IMR-90 (cell line): ENCODE results near the gene C12orf50. TPM values are rescaled to one million over a fixed set of nuclear protein-coding genes. Genes with fewer than 3 reads are reported as not detected.

Experiments used
- ATAC-seq: fragments of 200-7000 bp; cut with Tn5 transposase; 2 replicates; pipeline ENCODE4 v1.9.1; 2020; ENCODE audit warnings: low read depth, mild to moderate bottlenecking, moderate library complexity
- BruUV-seq: library from RNA; stranded (reverse); fragments of 400-500 nt; replicated peaks from 2 replicates; lab custom pipeline; 2021; lab: Mats Ljungman, UMichigan
- CTCF ChIA-PET: fragments of 300-600 bp; formaldehyde crosslinking; extraction: SDS; loops from one replicate; lab custom pipeline; 2021; ENCODE audit warnings: antibody characterized with exemption; lab: Yijun Ruan, JAX
- POLR2A ChIA-PET: fragments of 300-600 bp; sonication (Branson Sonifier 250); formaldehyde crosslinking; loops from one replicate; lab custom pipeline; 2022; ENCODE audit warnings: antibody characterized with exemption; ENCODE audit not compliant: unreplicated experiment; lab: Charles Lee
- DNase-seq: peaks from one replicate; pipeline ENCODE4 v3.0.0; 2013
- H2AFZ ChIP-seq: replicated peaks from 2 replicates; pipeline ENCODE3; 2013; ENCODE audit warnings: low read length, mild to moderate bottlenecking; ENCODE audit not compliant: poor library complexity
- H2AK5ac ChIP-seq: 2 replicates; pipeline ENCODE4 v1.6.1; 2013; ENCODE audit warnings: low read depth, low read length, inconsistent platforms
- H2AK9ac ChIP-seq: replicated peaks from 2 replicates; pipeline ENCODE3; 2013; ENCODE audit warnings: mild to moderate bottlenecking, low read depth, low read length, moderate library complexity; ENCODE audit not compliant: poor library complexity
- H2BK120ac ChIP-seq: 2 replicates; pipeline ENCODE4 v1.6.1; 2013; ENCODE audit warnings: low read depth, low read length, inconsistent platforms
- H2BK15ac ChIP-seq: 3 replicates; pipeline ENCODE4 v1.6.1; 2013; ENCODE audit warnings: low read depth, low read length, inconsistent platforms
- H2BK20ac ChIP-seq: 2 replicates; pipeline ENCODE4 v1.6.1; 2013; ENCODE audit warnings: low read depth, mild to moderate bottlenecking, inconsistent platforms, low read length, moderate library complexity
- H2BK5ac ChIP-seq: 2 replicates; pipeline ENCODE4 v1.6.1; 2013; ENCODE audit warnings: mild to moderate bottlenecking, low read depth, low read length, inconsistent platforms; ENCODE audit not compliant: poor library complexity, severe bottlenecking
- H3K14ac ChIP-seq: replicated peaks from 2 replicates; pipeline ENCODE4 v1.6.1; 2013; ENCODE audit warnings: low read depth, low read length, inconsistent platforms
- H3K18ac ChIP-seq: 2 replicates; pipeline ENCODE4 v1.6.1; 2013; ENCODE audit warnings: low read depth, low read length, control low read depth
- H3K23ac ChIP-seq: 2 replicates; pipeline ENCODE4 v1.6.1; 2013; ENCODE audit warnings: low read depth, low read length, inconsistent platforms
- H3K27ac ChIP-seq: 2 replicates; pipeline ENCODE4 v1.5.1; 2013; ENCODE audit warnings: mild to moderate bottlenecking, control low read depth, low read length; ENCODE audit not compliant: insufficient read depth
- H3K27me3 ChIP-seq: 2 replicates; pipeline ENCODE4 v1.6.1; 2013; ENCODE audit warnings: low read length; ENCODE audit not compliant: control insufficient read depth, insufficient read depth
- H3K36me3 ChIP-seq: 2 replicates; pipeline ENCODE4 v1.6.1; 2013; ENCODE audit warnings: low read length, mixed read lengths; ENCODE audit not compliant: control insufficient read depth, insufficient read depth
- H3K4ac ChIP-seq: 2 replicates; pipeline ENCODE4 v1.6.1; 2013; ENCODE audit warnings: low read depth, low read length, inconsistent platforms
- H3K4me1 ChIP-seq: 2 replicates; pipeline ENCODE4 v1.6.1; 2013; ENCODE audit warnings: low read length, mixed read lengths; ENCODE audit not compliant: control insufficient read depth, insufficient read depth
- H3K4me2 ChIP-seq: 2 replicates; pipeline ENCODE4 v1.6.1; 2013; ENCODE audit warnings: low read depth, mild to moderate bottlenecking, control low read depth, low read length, moderate library complexity
- H3K4me3 ChIP-seq: 2 replicates; pipeline ENCODE4 v1.5.1; 2013; ENCODE audit warnings: low read depth, mild to moderate bottlenecking, control low read depth, low read length, moderate library complexity; ENCODE audit not compliant: insufficient read depth
- H3K56ac ChIP-seq: 2 replicates; pipeline ENCODE4 v1.6.1; 2013; ENCODE audit warnings: low read length, inconsistent platforms; ENCODE audit not compliant: insufficient read depth; ENCODE audit errors: extremely low read depth
- H3K79me1 ChIP-seq, 2 experiments: 2 replicates each; pipeline ENCODE4 v1.6.1; 2013; ENCODE audit warnings: low read length in 2 of 2, inconsistent platforms in 1 of 2, low read depth in 1 of 2
- H3K9ac ChIP-seq: 2 replicates; pipeline ENCODE4 v1.6.1; 2013; ENCODE audit warnings: low read depth, low read length, control low read depth
- H3K9me1 ChIP-seq: 2 replicates; pipeline ENCODE4 v1.6.1; 2013; ENCODE audit warnings: low read length, inconsistent platforms; ENCODE audit not compliant: insufficient read depth
- H3K9me3 ChIP-seq: 2 replicates; pipeline ENCODE4 v1.6.1; 2013; ENCODE audit warnings: low read length; ENCODE audit not compliant: control insufficient read depth, insufficient read depth
- H4K20me1 ChIP-seq: 2 replicates; pipeline ENCODE4 v1.6.1; 2013; ENCODE audit warnings: low read length, inconsistent platforms; ENCODE audit not compliant: insufficient read depth
- H4K5ac ChIP-seq: 2 replicates; pipeline ENCODE4 v1.6.1; 2013; ENCODE audit warnings: mild to moderate bottlenecking, low read depth, low read length, control low read depth
- H4K8ac ChIP-seq, 2 experiments: 2 replicates each; pipeline ENCODE4 v1.6.1; 2013; ENCODE audit warnings: low read depth in 2 of 2, low read length in 2 of 2, control low read depth in 1 of 2, inconsistent platforms in 1 of 2
- H4K91ac ChIP-seq: 2 replicates; pipeline ENCODE4 v1.6.1; 2013; ENCODE audit warnings: low read depth, low read length, inconsistent platforms; ENCODE audit not compliant: insufficient read depth
- BHLHE40 ChIP-seq: fragments of 150-350 bp; IDR thresholded peaks from 2 replicates; pipeline ENCODE4 v1.6.1; 2016; ENCODE audit warnings: mild to moderate bottlenecking, low read depth, low read length
- CEBPB ChIP-seq: IDR thresholded peaks from 2 replicates; pipeline ENCODE4 v1.6.1; 2012; ENCODE audit warnings: low read depth, low read length, improper control_type of control experiment
- CHD1 ChIP-seq: IDR thresholded peaks from 2 replicates; pipeline ENCODE4 v1.6.1; 2012; ENCODE audit warnings: low read depth, low read length, improper control_type of control experiment
- CTCF ChIP-seq: conservative IDR thresholded peaks from 2 replicates; pipeline ENCODE4 v1.5.1; 2012; ENCODE audit warnings: mild to moderate bottlenecking, low read depth, low read length, improper control_type of control experiment
- ELK1 ChIP-seq: fragments of 150-350 bp; IDR thresholded peaks from 2 replicates; pipeline ENCODE4 v1.6.1; 2016; ENCODE audit warnings: low read depth, mild to moderate bottlenecking, low read length, moderate library complexity, borderline replicate concordance
- FOS ChIP-seq: fragments of 150-350 bp; IDR thresholded peaks from 2 replicates; pipeline ENCODE4 v1.6.1; 2016; ENCODE audit warnings: low read depth, low read length
- MAFK ChIP-seq: IDR thresholded peaks from 2 replicates; pipeline ENCODE4 v1.6.1; 2012; ENCODE audit warnings: low read depth, low read length, improper control_type of control experiment
- MAZ ChIP-seq: IDR thresholded peaks from 2 replicates; pipeline ENCODE4 v1.6.1; 2012; ENCODE audit warnings: low read depth, mild to moderate bottlenecking, low read length, improper control_type of control experiment, moderate library complexity, borderline replicate concordance
- MXI1 ChIP-seq: IDR thresholded peaks from 2 replicates; pipeline ENCODE4 v1.6.1; 2012; ENCODE audit warnings: low read depth, mild to moderate bottlenecking, low read length, moderate library complexity, borderline replicate concordance
- NFE2L2 ChIP-seq: fragments of 150-350 bp; IDR thresholded peaks from 2 replicates; pipeline ENCODE4 v1.6.1; 2016; ENCODE audit warnings: low read depth, mild to moderate bottlenecking, low read length
- POLR2A ChIP-seq: IDR thresholded peaks from 2 replicates; pipeline ENCODE4 v1.6.1; 2012; ENCODE audit warnings: mild to moderate bottlenecking, low read depth, low read length
- RAD21 ChIP-seq: IDR thresholded peaks from 2 replicates; pipeline ENCODE4 v1.6.1; 2012; ENCODE audit warnings: low read length, improper control_type of control experiment
- RCOR1 ChIP-seq: IDR thresholded peaks from 2 replicates; pipeline ENCODE4 v1.6.1; 2012; ENCODE audit warnings: mild to moderate bottlenecking, low read length, improper control_type of control experiment; ENCODE audit not compliant: insufficient replicate concordance
- RFX5 ChIP-seq: IDR thresholded peaks from 2 replicates; pipeline ENCODE4 v1.8.0; 2012; ENCODE audit warnings: low read depth, mild to moderate bottlenecking, low read length, moderate library complexity
- SMC3 ChIP-seq: fragments of 150-350 bp; IDR thresholded peaks from 2 replicates; pipeline ENCODE4 v1.6.1; 2016; ENCODE audit warnings: low read depth, mild to moderate bottlenecking, antibody characterized with exemption, low read length, moderate library complexity
- USF2 ChIP-seq: fragments of 150-350 bp; IDR thresholded peaks from 2 replicates; pipeline ENCODE4 v1.6.1; 2017; ENCODE audit warnings: mild to moderate bottlenecking, antibody characterized with exemption, low read length, low read depth
- WGBS, 2 experiments: methylation state at CpG; one replicate each; pipeline versions ENCODE4 v1.1.5 to v1.1.7; 2013; ENCODE audit warnings: missing lambda C conversion rate in 2 of 2; ENCODE audit not compliant: insufficient read length in 1 of 2; ENCODE audit errors: extremely low coverage in 2 of 2; 5-methylcytosine and 5-hydroxymethylcytosine counted together
- dilution Hi-C: fragments of 300-500 bp; cut with HindIII; formaldehyde crosslinking; loops from one replicate; pipeline ENCODE4 v1.14.3; 2018; ENCODE audit warnings: low sequenced_read_pairs; ENCODE audit not compliant: unreplicated experiment
- in situ Hi-C: fragments of 300-500 bp; cut with MboI; formaldehyde crosslinking; loops from 3 replicates; pipeline ENCODE4 v1.14.3; 2019; ENCODE audit warnings: low sequenced_read_pairs, inconsistent platforms, mixed read lengths
- intact Hi-C: fragments of 100-400 bp; cut with micrococcal nuclease; formaldehyde crosslinking; loops from 2 replicates; pipeline ENCODE4 v1.10.0; 2022
- polyA plus RNA-seq, 3 experiments: library from polyadenylated mRNA; depleted of rRNA; stranded (reverse); fragments of >200 nt; gene quantifications; 2 replicates each; pipeline ENCODE4 v1.2.3, GENCODE V29; 2012; ENCODE audit warnings: low replicate concordance in 1 of 3
- total RNA-seq: library from RNA; depleted of rRNA; stranded (reverse); fragments of >200 nt; gene quantifications from 2 replicates; pipeline ENCODE4 v1.2.3, GENCODE V29; 2012

Gene C12orf50
- total and polyA plus RNA-seq, 2 of the 4 experiments (the other 2 are of a cell fraction): not detected

- POLR2A ChIA-PET: no interaction called here
- Histone ChIP-seq H3K79me1 (no peaks in the 10 kb centered on the region), H3K4me3 (no peak overlapping the region), H2BK15ac (no peak overlapping the region), H3K9me3 (no peaks in the 10 kb centered on the region), H3K56ac (no peak overlapping the region), H2BK120ac (no peak overlapping the region), H2AK9ac (no peak overlapping the region), H3K4me2 (no peak overlapping the region), H2AK5ac (no peak overlapping the region), H2AFZ (no peak overlapping the region), H4K91ac (no peak overlapping the region), H3K4ac (no peak overlapping the region), H3K23ac (no peak overlapping the region), H3K18ac (no peak overlapping the region), H2BK5ac (no peak overlapping the region), H3K36me3 (no peaks in the 10 kb centered on the region), H3K14ac (no peak overlapping the region), H4K8ac (no peak overlapping the region), H4K20me1 (no peaks in the 10 kb centered on the region), H3K27me3 (no peaks in the 10 kb centered on the region), H3K4me1 (no peaks in the 10 kb centered on the region), H4K5ac (no peak overlapping the region), H3K9ac (no peak overlapping the region), H2BK20ac (no peak overlapping the region), H3K9me1 (no peaks in the 10 kb centered on the region), H3K27ac (no peak overlapping the region)
- CTCF ChIA-PET: interaction anchor here (0.6 to 1.4 kb wide), 3 partner anchors 11 to 1679 kb away, joined by 3 to 4 read pairs (median 3); no protein-coding TSS in a partner anchor
- ATAC-seq (no peak), DNase-seq (no peak)
- in situ Hi-C loops: no loop called here
- intact Hi-C loops: loop anchor here (5.0 kb wide), 1 partner anchor 1040 kb away; no protein-coding TSS in a partner anchor
- no CpG with 5 or more reads among the region's 2 CpGs for WGBS, 2 experiments
- TF ChIP-seq CHD1 (no peak), USF2 (no peak), MXI1 (no peak), RAD21 (no peak), CTCF (no peak), FOS (no peak), NFE2L2 (no peak), RFX5 (no peak), ELK1 (no peak), MAFK (no peak), BHLHE40 (no peak), POLR2A (no peak), RCOR1 (no peak), MAZ (no peak), SMC3 (no peak), CEBPB (no peak)
- BruUV-seq: no TSS peak
- dilution Hi-C loops: no loop called here
Observed at GRCh38 chr12:87952223-87952622, 77.0 kb downstream of the C12orf50 start.
